ENCODE results near the gene NDST1.

NDST1 gene

GRCh38 chr5:150481972-150482406 lies 25.9 kb upstream of the NDST1 start:
- ChIA-PET CTCF (interaction anchor here (0.6 to 1.2 kb wide), 3 partner anchors 22 to 307 kb away, joined by 3 to 4 read pairs (median 3); no protein-coding TSS in a partner anchor), POLR2A (ENCODE audit: low non-redundant PET) (interaction anchor here (0.6 kb wide), 1 partner anchor 8 kb away, joined by 3 read pairs; no protein-coding TSS in a partner anchor)
- TF ChIP-seq, protein P1, sequence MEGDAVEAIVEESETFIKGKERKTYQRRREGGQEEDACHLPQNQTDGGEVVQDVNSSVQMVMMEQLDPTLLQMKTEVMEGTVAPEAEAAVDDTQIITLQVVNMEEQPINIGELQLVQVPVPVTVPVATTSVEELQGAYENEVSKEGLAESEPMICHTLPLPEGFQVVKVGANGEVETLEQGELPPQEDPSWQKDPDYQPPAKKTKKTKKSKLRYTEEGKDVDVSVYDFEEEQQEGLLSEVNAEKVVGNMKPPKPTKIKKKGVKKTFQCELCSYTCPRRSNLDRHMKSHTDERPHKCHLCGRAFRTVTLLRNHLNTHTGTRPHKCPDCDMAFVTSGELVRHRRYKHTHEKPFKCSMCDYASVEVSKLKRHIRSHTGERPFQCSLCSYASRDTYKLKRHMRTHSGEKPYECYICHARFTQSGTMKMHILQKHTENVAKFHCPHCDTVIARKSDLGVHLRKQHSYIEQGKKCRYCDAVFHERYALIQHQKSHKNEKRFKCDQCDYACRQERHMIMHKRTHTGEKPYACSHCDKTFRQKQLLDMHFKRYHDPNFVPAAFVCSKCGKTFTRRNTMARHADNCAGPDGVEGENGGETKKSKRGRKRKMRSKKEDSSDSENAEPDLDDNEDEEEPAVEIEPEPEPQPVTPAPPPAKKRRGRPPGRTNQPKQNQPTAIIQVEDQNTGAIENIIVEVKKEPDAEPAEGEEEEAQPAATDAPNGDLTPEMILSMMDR (conservative IDR thresholded peaks at IDR 0.05; ENCODE audit: low read depth): no peak
- DNase-seq (ENCODE audit: low spot score): no peak
- peak overlapping the region; percentile 90; the same call in 1 of the 2 replicates for H3K27ac ChIP-seq

DNA sequence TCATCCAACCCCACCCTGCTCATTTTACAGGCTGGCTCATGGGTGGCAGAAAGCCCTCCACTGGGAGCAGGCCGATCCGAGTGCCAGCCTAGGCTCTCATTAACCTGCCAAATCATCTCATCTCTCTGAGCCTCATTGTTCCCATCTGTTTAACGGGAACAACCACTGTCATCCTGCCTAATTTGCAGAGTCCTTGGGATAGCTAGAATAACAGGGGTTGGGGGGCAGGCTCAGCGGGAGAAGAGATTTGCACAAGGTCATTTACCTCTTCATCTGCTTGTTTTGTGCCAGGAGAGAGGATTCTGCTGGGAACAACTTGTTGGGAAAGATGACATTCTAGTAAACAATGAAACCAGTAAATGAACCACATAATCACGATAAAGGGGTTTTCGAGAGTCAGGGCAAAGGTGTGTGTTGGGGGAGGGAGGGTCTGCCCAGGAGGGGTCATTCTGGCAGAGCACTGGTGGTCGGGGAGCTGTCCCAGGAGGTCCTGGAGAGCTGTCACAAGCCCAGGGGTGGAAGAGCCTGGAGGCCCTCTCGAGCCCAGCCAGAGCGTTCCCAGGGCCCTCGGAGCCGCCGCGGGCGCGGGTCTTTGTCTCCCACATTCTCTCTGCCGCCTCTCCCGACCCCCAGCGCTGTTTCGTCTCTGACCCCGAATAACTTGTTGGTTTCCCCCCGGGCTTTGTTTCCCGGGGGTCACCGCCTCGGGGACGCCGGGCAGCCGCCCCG lies 22.8 kb upstream of the NDST1 start:
- CTCF ChIA-PET: interaction anchor here (0.6 to 2.3 kb wide), 9 partner anchors 23 to 171 kb away, joined by 3 to 6 read pairs (median 5); partner anchors contain the start of gene NDST1
- DNase-seq (ENCODE audit: low spot score): no peak
- POLR2A ChIA-PET (ENCODE audit: low non-redundant PET): interaction anchor here (0.5 to 0.8 kb wide), 4 partner anchors 11 to 729 kb away, joined by 3 to 4 read pairs (median 3); no protein-coding TSS in a partner anchor
- TF ChIP-seq, protein P1 (conservative IDR thresholded peaks at IDR 0.05; ENCODE audit: low read depth): no peak
- peak overlapping the region; percentile 90 for H3K27ac ChIP-seq

DNA sequence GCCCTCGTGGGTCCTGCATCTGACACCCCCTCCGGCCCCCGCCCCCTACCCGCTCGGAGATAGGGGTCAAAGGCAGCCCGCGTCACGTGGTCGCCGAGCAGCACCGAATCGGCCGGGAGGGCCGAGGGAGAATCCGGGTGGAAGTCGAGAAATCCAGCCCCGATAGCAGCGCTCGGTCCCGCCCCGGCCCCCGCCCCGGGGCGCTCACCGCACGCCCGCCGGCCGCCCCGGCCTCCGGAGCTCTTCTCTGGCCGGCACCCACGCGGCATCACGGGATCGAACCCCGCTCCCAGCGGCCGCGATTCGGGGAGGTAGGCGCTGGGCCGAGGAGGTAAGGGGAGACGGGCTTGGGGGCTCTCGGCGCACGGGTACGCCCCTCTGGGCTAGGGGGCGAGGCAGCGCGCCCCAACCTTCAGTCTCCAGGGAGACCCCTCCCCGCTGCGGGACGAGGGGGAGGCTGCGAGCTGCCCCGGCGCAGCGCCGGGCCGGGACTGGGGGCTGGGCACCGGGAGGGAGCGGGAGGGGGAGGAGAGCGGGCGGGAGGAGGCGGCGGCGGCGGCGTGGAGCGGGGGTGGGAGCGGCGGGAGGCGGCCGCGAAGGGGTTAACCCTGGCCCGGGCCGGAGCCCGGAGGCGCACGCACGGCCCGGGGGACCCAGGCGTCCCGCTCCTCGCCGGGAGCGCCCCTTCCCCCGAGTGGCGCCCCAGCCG lies 22.1 kb upstream of the NDST1 start:
- DNase-seq (ENCODE audit: low spot score): peak; percentile 76
- TF ChIP-seq, protein P1 (conservative IDR thresholded peaks at IDR 0.05; ENCODE audit: low read depth): no peak
- POLR2A ChIA-PET (ENCODE audit: low non-redundant PET): interaction anchor here (0.5 to 0.8 kb wide), 4 partner anchors 12 to 729 kb away, joined by 3 read pairs; no protein-coding TSS in a partner anchor
- CTCF ChIA-PET: interaction anchor here (0.6 to 2.3 kb wide), 9 partner anchors 22 to 170 kb away, joined by 3 to 6 read pairs (median 5); partner anchors contain the start of gene NDST1
- H3K27ac ChIP-seq: peak overlapping the region; percentile 90

- POLR2A ChIA-PET (ENCODE audit: low non-redundant PET): interaction anchor here (0.6 kb wide), 4 partner anchors 11 to 263 kb away, joined by 3 to 8 read pairs (median 3); no protein-coding TSS in a partner anchor
- TF ChIP-seq, protein P1 (conservative IDR thresholded peaks at IDR 0.05; ENCODE audit: low read depth): no peak
- CTCF ChIA-PET: interaction anchor here (0.7 to 2.3 kb wide), 9 partner anchors 11 to 169 kb away, joined by 3 to 10 read pairs (median 5); no protein-coding TSS in a partner anchor
- peak overlapping the region; percentile 90 for H3K27ac ChIP-seq
- peak; percentile 87 for DNase-seq (ENCODE audit: low spot score)
These were observed 21.3 kb upstream of the NDST1 start for GRCh38 chr5:150486402-150487198.

DNA sequence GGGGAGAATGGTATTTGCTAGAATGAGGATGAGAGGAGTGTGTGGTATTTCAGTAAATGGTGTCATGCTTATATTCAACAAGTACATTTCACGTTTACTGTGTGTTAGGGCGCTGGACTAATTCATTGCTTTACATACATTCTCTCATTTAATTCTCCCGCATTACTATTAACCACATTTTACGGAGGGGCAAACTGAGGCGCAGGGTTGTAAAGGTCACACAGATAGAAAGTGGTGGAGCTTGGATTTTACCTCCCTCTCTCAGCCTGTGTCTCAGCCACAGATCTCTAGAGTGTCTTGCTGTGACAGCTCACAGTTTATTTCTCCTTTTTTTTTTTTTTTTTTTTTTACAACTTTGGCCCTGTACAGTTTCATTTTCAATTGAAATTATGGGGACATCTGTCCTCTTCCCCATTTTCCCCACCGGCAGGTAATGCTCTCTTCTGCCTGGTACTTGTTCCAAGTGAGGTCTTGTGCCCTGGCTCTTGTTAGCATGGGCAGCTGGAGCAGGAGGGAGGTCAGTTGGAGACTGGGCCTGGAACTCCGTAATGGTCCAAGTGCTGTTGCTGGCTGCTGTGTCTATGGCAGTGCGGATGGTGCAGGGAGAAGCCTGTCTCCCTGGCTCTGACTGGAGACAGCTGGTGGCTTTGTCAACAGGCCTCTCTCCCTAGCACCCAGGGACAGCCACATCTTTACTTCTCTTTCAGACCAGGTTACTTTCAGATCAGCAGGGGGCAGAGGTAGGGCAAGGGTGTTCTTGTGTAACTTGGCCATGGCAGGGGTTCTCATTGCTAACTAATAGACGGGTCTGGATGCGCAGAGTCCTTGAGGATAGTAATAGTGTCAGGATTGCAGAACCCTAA lies 20.5 kb upstream of the NDST1 start:
- ChIA-PET POLR2A (ENCODE audit: low non-redundant PET) (interaction anchor here (0.6 kb wide), 3 partner anchors 17 to 262 kb away, joined by 3 to 8 read pairs (median 3); no protein-coding TSS in a partner anchor), CTCF (interaction anchor here (0.7 to 1.2 kb wide), 7 partner anchors 10 to 89 kb away, joined by 3 to 10 read pairs (median 4); no protein-coding TSS in a partner anchor)
- DNase-seq (ENCODE audit: low spot score): peak; percentile 64
- H3K27ac ChIP-seq: peak overlapping the region; percentile 90
- TF ChIP-seq, protein P1 (conservative IDR thresholded peaks at IDR 0.05; ENCODE audit: low read depth): no peak; the same call in 1 of the 2 replicates
